ENCODE results near the gene LRRC75A.
"Not testable (repeated sequence)": the region's sequence is repeated elsewhere in the genome, so short reads cannot be mapped to it uniquely, and the experiment has no call there.

Gene LRRC75A

GRCh38 chr17:16447676-16448075 is 44.3 kb downstream of the LRRC75A start:
- no peak for DNase-seq

- DNase-seq, result no peak
Measured at GRCh38 chr17:16446338-16446983, 45.5 kb downstream of the LRRC75A start.

DNA sequence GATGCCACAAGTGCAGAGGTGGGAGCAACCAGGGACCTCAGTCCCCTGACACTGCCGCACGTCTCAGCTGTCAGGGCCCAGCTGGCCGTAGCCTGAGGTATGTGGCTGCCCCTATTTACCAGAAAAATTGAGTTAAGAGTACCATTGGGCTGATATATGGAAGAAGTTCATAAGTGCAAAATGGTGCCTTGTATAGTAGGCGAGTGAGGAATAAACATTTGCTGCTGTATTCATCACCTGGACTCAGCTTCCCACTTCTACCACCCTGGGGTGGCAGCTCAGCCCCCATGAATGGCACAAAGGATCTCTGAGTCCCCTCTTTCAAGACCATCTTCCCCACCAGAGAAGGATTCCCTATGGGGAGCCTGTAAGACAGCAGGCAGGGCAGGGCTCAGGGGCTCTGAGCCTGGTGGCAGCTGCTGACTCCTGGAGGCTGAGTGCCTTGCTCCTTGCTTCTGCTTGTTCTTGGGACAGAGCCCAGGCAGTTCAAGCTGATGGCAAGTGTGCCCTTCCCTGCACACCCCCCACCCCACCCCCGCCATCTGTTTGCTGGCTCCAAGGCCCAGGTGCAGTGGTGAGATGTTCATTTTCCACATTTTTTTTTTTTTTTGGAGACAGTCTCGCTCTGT is 47.6 kb downstream of the LRRC75A start:
- DNase-seq, result no peak

GRCh38 chr17:16443511-16444257 is 48.3 kb downstream of the LRRC75A start:
- DNase-seq, result no peak

DNA sequence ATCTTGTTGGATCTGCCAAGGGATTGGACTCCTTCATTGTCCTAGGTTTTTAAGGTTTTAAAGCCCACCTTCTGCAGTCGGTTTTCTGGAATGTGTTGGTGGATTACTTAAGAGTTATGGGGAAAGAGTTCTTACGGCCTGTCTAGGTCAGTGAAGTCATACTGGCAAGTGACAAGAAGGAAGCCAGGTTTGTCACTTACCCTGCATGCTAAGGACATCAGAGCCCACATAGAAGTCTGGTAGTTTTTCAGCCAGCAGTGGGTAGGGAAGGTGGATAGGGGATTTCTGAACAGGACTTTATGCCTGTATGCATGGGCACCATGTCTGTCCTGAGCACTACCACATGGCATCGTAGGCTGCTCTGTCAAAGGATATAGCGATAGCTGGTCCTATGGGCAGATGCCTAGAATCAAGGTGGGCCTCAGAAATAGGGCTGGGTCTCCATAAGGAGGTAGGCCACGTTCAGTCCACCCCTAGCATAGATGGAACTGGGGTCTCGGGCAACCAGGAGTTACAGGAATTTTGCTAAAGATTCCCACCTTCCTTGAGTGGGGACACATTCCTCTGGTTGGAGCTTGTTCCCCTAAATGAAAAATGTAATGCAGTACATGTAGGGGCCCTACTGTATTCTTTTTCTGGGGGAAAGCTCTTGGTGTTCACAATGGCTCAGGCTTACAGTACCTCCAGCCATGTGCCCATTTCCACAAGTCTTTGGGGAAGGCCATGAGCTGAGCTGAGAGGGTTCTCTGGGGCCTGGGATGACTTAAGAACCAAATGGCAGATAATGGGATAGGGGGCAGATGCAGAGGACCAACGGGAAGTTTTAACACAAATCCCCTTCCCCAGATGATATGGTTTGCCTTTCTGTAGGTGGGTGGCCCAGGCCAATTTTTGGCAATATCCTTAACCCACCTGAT is 49.1 kb downstream of the LRRC75A start:
- DNase-seq, result no peak

DNA sequence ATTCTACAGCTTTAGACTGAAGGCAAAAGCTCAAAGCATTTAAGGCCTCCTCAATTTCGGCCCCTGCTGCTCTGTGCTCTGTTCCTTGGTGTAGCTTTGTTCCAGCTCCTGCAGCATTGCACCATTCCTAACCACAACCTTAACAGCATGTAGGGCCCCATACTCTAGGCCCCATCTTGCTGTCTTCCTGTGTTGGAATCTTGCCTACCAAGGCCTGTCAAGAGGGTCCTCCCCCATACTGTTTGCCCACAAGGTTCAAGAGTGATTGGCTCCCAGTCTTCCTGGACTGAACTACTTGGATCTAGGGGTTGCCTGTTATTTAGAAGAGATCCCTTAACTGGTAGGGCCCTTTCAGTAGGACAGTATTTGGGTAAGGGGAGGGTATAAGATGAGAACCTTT is 49.9 kb downstream of the LRRC75A start:
- DNase-seq, result peak; percentile 86

DNA sequence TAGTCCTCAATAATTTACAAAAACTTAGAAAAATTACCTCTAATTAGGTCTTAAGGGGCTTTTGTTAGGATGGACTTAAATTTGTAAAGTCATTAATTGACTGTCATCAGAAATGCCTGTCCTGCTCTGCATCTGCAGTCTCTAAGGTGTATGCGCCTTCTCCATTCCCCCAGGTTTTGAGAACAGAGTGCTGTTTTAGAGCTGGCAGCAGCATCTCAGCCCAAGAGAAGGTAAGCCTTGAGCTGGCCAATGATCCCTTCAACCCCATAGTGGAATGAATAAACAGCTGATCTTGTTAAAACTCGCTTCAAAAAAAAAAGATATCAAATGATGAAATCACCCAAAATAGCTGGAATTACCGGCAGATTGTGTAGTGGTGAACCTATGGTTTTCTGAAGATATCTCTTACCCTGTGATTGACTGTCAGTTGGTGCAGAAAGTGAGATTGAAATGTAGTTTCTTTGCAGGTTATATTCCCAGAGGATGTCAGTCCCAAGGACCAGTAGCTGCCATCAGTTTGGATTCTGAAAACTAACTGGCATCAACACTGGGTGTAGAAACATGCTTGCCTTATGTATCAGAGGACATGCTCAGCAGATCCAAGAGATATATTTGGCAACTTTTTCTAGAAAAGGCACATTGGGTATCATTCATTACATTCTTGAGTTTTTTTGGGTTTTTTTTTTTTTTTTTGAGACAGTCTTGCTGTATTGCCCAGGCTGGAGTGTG is 50.9 kb downstream of the LRRC75A start:
- no peak for DNase-seq

GRCh38 chr17:16440354-16440753 is 51.6 kb downstream of the LRRC75A start:
- DNase-seq, result not testable (repeated sequence)

DNA sequence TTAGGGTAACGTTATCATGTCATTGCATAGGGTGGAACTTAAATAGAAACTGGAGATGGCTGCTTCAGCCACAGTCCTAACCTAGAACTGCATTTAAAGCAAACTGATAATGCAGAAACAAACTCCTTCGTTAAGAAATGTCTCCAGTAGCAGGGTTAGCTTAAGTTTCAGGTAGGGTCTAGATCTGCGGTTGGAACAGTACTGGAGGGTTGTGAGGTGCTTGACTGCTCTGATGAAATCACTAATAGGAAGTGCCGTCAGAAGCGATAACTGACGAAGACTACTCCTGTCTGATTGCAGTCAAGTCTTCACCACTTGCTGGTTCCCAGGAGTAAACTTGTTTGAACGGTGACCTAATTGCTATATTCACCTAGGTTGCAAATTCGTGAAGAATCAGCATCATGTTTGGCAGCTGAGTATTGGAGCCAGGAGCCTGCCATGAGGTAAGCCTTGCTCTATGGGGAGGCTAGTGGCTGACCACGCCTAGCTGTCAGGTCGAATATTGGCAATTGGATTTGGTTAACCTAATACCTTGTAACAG is 52.1 kb downstream of the LRRC75A start:
- DNase-seq, result peak; percentile 46

DNA sequence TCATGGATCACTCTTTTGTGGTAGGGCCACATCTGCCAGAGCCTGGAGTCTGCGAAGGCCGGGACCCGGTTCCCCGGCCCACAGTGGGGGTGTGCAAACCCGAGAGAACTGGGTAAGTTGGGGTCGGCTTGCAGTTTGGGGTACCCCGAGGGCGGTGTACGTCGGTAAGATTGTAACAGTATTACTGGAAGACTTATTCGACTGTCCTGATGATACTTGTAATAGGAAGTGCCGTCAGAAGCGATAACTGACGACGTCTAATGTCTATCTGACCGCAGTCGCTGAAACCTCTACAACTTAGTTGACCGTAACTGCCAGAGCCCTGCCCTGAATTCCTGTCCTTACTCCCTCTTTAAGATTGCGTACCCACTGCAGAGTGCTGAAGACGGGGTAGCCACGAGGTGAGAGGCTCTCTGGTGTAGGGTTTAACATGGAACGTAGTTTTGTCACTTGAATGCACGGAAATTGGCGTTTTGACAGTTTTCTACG is 52.6 kb downstream of the LRRC75A start:
- DNase-seq, result no peak

GRCh38 chr17:16438557-16439302 is 53.3 kb downstream of the LRRC75A start:
- DNase-seq, result peak; percentile 92

DNA sequence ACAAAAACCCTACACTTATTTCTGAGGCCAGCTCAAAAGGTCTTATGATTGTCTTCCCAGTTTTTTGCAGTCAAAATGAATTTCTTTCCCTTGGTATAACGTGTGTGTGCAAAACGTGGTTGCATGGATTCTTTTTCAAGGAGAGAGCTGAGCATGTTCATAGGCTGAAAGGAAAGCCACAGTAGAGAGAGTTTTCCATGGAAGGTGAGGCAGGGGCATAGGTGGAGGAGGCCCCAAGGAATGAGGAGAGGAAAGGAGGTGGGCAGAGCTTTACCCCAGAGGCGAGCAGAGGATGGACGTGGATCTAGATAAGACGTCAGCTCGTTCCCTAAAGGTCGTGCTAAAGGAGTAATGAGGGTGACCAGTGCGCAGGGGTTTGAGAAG is 53.8 kb downstream of the LRRC75A start:
- DNase-seq, result no peak

DNA sequence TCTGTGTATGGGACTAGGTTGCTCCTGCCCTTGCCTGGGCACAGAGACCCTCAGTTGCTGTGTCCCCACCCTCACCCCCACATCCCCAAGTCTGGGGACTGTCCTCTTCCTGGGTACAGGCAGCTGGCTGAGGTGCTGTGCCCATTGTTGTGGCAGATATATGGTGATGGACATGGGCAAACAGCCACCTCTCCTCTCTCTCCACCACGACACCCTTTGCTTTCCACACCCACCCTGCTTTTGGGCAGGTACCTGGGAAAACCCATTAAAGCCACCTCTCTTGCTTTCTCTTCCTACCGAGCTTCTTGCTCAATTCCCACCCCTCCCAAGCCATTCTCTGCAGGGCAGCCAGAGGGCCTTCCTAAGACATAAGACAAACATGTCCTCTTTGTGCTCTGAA is 54.9 kb downstream of the LRRC75A start:
- no peak for DNase-seq

DNA sequence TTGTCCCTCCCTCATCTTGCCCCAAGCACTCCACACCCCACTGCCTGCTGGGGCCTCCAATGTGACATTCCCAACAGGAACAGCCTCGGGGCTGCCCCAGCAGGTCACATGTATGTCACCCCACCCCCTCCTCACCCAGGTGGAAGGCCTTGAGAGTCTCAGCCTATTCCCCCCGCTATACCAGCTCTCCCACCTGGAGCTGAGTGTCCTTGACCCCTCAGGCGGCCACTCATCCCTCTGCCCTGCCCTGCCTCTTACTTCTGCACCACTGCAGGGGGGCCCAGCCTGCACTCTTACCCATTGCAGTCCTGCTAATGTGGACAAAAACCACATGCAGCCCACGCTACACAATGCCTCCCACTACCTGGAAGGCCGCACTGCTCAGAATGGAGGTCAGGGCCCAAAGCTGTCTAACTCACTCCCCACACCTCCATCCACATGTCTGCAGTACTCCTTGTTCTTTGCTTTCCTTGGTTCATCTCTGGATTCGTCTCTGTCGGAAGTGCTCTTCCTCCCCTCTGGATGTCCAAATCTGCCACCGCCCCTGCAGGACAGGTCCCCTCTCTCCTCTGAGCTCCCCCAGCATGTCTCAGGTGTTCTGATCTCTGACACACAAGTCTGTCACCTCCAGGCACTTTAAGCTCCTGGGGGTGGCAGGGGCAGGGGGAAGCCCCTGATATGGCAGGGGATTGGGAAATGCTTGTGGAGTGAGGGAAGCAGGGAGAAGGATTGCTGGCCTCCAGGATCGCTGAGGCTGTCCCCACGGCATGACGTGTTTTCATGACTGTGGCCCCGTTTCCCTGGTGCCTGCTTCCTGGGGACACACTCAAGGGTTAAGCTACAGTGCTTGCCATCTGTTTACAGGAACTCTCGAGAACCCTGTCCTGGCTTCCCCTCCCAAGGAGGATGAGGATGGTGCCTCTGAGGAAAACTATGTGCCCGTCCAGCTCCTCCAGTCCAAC is 55.8 kb downstream of the LRRC75A start:
- DNase-seq, result no peak

DNA sequence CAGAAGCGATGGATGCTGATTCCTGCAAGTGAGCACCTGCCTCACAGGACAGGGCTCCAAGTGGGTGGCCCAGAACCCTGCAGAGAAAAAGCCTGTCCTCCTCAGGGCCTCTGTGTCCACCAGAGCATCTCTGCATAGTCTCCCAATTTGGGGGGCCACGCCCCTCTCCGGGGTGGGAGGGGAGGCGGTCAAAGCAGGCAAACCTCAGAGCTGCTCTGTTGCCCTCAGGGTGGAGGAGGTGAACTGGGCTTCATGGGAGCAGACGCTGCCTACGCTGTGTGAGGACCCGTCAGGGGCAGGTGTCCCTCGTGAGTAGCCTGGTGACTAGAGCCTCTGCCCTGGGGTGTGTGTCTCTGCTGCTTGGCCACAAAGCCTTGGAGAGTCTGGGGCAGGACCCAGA is 57.3 kb downstream of the LRRC75A start:
- no peak for DNase-seq

- DNase-seq, result no peak
Measured at GRCh38 chr17:16433514-16433913, 58.5 kb downstream of the LRRC75A start.

- no peak for DNase-seq
Measured at GRCh38 chr17:16432017-16432416, 60.0 kb downstream of the LRRC75A start.

DNA sequence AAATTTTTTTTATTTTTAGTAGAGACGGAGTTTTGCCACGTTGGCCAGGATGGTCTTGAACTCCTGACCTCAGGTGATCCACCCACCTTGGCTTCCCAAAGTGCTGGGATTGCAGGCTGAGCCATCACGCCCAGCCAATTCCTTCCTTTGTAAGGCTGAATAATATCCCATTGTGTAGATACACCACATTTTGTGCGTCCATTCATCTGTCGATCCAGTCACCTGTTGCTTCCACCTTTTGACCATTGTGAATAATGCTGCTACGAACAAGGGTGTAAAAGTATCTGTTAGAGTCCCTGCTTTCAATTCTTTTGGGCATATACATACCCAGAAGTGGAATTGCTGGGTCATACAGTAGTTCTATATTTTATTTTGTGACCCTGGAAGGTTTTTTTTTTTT is 61.3 kb downstream of the LRRC75A start:
- no peak for DNase-seq

DNA sequence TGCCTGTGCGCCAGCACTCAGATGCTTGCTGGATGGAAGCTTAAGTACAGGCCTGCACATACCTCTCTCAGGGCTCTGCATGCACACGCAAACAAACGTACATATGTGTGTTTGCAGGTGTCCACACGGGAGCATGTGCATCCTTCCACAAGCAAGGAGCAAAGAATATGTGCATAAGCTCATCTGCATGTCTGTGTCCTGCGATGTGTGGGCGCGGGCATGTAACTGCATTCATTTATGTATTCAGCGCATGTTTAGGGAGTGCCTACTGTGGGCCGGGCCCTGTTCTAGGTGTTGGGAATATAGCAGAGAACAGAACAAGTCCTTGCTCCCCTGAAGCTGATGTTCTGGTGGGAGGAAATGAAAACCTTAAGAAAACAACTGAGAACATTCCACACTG is 62.9 kb downstream of the LRRC75A start:
- DNase-seq, result no peak
